ENCODE results near the gene DNASE1L2.
A peak's percentile ranks its signal among the peaks of the same experiment; 100 is the strongest.

DNASE1L2 gene

DNA sequence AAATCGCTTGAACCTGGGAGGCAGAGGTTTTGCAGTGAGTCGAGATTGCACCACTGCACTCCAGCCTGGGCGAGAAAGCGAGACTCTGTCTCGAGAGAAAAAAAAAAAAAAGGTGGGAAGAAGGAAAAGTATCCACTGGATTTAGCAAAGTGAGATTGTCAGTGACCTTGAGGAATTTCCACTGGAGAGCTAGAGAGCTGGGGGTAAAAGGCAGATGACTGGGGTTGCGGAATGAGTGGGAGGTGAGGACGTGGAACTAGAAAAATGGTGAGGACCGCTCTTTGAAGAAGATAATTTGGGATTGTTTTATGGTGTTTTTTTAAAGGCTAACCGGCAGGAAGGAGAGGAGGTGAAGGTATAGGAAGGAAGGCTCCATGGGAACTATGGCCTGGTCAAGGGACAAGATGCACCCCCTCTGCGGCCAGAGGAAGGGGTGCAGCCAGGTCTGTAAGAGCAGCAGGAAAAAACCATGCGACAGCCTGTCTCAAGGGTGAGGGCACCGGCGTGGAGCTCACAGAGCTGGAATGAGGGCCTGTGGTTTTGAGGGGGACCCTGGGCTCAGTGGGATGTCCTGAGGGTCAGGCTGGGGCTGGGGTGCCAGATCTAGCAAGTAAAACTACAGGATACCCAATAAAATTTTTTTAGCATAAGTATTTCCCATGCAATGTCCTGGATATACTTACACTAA, 31.7 kb upstream of the DNASE1L2 start:
- DNase-seq: no peak

DNA sequence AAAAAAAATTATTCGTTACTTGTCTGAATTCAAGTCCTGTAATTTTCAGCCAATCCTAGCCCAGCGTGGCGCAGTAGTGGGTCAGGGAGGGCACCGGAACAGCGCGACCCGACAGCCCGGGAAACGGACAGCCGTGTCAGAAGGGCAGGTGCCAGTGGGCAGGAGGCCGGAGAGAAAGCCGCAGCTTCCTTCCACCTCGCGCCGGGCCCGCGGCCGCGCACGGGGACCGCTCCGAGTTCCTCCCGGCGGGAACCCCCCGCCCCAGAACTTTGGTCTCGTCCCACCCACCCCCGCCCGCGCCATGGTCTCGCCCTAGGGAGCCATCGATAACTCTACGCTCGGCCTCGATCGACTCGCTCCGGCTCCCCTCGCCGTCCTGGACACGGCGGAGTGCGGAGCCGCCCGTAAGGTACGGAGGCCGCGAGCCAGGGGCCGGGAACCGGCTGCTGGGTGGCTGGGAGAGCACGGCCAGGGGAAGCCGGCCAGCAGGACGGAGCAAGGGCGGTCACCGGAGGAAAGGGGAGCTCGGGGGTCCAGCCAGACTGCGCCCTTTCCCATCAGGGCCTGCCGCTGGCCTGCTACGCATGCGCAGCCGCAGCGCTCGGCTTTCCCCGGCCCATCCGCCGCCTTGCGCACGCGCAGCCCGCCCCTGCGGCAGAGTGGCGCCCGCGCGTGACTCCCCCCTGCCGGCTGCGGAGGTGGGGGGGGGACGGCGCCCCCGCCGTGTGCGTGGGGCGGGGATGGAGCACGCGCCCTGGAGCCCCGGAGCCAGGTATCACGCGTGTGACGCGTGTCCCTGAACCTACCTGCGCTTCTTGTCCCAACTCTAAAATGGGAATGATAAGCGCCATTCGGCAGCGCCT, 30.9 kb upstream of the DNASE1L2 start, which contains the start of gene MLST8:
Gene MLST8, plus strand, starts transcription at position 351 of the 863 bp plus-strand sequence. CDS start 632 bp downstream, outside the sequence.
- peak; percentile 88 for DNase-seq

DNA sequence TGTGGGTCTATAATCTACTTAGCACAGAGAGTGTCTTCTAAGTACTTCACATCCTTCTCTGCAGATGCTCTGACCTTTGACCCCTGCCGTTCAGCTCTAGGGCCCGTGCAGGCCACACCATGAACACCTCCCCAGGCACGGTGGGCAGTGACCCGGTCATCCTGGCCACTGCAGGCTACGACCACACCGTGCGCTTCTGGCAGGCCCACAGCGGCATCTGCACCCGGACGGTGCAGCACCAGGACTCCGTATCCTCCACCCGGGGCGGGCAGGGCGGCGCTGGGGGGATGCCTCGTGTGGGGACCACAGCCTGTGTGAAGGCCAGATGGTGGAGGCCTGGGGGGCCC, 30.3 kb upstream of the DNASE1L2 start:
- no peak for DNase-seq

DNA sequence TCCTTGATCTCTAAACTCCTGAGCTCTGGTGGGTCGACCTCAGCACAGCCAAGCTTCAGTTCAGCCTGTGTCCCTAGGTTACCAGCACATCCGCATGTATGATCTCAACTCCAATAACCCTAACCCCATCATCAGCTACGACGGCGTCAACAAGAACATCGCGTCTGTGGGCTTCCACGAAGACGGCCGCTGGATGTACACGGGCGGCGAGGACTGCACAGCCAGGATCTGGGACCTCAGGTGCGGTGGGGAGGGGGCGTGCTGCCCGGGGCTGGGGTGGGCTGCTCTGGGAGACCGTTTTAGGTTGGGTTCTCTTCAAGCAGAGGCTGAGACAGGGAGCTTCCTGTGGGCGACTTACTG, 29.8 kb upstream of the DNASE1L2 start:
- no peak for DNase-seq

DNA sequence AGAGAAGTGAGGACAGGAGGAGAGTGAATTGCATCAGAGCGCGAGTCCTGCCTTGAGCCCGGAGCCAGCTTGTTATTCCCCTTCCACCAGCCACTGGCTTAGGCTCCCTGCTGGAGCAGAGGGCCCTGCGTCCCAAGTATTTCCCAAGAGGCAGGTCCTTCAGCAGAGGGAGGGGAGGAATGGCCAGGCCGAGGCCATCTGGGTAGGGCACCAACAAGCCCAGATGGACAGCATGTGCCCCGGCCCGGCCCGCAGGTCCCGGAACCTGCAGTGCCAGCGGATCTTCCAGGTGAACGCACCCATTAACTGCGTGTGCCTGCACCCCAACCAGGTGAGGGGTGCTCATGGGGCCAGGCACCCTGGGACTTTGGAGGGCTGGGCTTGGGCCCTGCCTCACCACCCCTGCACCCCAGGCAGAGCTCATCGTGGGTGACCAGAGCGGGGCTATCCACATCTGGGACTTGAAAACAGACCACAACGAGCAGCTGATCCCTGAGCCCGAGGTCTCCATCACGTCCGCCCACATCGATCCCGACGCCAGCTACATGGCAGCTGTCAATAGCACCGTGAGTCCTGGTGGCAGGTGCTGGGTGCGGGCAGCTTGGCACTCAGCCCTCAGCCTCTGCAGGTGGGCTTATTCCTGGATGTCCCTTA, 29.3 kb upstream of the DNASE1L2 start:
- no peak for DNase-seq

DNA sequence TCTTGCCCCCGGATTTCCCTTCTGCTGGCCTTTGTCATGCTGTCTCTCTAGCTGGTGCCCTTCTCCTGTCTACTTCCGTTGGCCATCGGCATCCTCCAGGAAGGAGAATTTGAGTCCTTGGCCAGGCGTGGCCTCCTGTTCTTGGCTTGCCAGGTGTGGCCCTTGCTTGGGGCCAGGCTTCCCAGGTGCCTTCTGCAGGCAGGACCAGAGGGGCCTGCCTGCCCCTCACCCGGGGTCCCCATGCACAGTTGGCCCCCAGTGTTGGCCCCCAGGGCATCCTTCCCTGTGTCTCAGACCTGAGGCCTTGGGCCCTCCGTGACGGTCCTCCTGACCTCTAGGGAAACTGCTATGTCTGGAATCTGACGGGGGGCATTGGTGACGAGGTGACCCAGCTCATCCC, 28.4 kb upstream of the DNASE1L2 start:
- DNase-seq: no peak

DNA sequence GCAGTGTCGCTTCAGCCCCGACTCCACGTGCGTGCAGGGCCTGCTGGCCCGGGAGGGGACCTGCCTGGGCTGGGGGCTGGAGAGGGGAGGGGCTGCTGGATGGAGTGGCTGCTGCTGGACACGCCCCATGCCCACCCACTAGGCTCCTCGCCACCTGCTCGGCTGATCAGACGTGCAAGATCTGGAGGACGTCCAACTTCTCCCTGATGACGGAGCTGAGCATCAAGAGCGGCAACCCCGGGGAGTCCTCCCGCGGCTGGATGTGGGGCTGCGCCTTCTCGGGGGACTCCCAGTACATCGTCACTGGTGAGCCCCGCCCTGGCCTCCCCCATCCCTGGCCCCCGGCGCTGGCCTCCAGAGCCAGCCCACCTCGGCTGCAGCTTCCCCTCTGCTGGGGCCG, 27.9 kb upstream of the DNASE1L2 start:
- DNase-seq: no peak

DNA sequence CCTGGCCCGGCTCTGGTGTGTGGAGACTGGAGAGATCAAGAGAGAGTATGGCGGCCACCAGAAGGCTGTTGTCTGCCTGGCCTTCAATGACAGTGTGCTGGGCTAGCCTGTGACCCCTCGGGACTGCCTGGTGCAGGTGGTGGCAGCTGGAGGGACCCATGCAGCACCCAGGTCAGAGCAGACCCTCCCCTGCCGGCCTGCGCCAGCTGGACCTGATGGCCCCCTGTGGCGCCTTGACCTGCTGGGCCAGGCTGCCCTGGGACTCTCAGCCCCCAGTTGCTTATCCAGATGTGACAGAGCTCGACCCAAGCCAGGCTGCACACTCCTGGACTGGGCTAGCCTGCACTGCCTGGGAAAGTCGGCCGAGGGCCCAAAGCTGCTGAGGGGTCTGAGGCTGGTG, 27.5 kb upstream of the DNASE1L2 start:
- no peak for DNase-seq

DNA sequence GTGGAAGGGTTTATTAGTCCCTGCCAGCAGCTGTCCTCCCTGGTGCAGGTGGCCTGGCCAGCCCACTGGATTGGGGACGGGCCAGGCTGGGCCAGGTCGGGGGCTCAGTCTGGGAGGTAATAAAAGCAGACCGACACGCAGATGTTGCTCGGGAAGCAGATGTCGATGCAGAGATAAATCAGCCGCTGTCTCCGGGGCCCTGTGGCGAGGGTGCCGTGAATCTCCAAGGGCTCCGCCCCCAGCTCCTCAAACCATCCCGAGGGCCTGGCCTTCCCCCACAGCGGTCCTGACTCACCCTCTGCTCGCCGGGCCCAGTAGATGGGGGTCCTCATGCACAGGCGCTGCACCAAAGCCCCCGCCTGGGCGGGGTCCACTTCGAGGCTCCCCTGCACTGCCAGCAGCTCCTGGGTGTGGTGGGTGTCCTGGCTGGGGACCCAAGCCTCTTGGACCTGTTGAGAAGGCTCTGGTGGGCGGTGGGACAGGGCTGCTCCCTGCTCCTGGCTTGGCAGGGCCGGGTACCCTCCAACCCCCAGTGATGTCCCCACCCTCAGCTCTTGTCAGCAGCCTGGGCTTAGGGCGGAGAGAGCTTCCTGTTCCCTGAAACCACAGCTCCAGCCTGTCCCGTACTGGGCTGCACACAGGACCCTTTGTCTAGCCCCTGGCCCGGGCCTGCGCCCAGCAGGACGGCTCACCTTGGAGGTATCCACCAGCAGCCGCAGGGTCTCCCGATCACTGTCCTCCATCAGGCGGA, 26.8 kb upstream of the DNASE1L2 start:
- no peak for DNase-seq

DNA sequence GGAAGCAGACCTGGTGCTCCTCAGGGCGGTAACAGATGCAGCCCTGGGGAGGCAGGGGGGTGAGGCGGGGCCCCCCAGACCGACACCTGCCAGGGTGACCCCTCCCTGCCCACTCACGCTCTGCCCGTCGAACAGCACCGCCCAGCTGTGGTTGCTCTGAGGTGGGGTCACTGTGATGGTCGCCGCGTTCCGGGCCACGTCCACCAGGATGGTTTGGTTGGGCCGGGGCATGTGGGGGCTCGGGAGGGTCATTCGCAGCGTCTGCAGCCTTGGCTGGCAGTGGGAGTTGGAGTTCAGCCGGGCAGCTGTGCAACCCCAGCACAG, 26.3 kb upstream of the DNASE1L2 start:
- DNase-seq: no peak

DNA sequence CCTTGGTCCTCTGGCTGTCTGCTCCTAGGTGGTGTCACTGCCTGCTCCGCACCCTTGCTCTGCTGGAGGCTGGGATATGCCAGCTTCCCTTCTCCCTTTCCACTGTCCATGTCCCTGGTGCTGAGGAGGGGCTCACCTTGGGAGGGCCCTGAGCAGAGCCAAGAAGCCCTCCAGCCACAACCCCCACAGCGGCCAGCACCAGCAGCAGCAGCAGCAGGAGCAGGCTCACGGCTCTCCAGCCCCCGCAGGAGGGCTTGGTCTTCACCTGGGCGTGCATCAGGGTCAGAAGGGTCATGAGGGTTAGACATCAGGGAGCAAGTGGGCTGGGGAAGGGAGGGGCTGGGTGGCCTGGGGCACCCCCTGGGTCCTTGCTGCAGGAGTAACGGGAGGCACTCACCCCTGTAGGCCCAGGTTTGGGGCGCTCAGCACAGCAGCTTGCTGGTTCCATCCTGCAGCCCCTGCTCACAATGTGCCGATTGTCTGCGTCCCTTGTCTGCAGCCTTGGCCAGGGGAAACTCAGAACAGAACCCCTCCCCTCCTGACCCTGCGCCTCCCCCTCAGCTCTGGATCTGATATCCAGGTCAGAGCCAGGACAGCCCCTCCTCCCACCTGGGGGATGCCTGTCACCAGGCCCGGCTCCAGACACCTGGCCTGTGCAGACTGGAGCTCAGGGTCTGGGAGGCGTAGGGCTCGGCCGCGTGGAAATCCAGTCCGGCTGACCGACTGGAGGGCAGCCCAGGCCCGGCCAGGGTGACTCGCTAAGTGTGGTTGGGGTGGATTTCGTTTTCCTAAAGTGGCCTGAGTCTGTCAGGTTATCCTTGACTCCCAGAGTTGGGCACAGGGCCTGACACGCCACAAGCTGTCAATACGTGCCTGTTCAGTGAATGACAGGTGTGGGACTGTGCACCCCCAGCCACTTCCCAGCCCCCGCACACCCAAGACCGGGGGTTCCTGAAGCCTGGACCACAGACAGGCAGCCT, 25.6 kb upstream of the DNASE1L2 start, which contains the start of gene BRICD5:
Gene BRICD5, minus strand, starts transcription at position 478 of the 980 bp plus-strand sequence. Its CDS starts 30 bp downstream, at position 448.
- DNase-seq: no peak

DNA sequence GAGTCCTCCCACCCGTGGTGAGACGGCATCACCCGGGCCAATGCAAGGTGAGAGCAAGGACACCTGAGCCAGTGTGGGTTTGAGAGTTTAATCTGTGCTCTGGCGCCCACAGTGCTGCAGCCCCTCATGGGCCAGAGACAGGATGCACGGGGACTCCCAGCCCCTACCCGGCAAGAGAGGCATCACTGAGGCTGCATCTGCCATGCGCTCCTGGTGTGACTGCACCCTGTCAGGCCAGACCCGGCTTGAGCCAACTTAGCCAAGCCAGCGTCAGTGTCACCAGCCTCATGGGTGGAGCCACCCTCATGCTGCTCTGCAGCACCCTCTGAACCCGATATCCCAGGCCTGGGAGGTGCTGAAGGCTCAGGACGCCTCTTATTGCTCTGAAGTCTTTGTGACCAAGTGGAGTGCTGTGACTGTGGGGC, 24.3 kb upstream of the DNASE1L2 start:
- DNase-seq: no peak

DNA sequence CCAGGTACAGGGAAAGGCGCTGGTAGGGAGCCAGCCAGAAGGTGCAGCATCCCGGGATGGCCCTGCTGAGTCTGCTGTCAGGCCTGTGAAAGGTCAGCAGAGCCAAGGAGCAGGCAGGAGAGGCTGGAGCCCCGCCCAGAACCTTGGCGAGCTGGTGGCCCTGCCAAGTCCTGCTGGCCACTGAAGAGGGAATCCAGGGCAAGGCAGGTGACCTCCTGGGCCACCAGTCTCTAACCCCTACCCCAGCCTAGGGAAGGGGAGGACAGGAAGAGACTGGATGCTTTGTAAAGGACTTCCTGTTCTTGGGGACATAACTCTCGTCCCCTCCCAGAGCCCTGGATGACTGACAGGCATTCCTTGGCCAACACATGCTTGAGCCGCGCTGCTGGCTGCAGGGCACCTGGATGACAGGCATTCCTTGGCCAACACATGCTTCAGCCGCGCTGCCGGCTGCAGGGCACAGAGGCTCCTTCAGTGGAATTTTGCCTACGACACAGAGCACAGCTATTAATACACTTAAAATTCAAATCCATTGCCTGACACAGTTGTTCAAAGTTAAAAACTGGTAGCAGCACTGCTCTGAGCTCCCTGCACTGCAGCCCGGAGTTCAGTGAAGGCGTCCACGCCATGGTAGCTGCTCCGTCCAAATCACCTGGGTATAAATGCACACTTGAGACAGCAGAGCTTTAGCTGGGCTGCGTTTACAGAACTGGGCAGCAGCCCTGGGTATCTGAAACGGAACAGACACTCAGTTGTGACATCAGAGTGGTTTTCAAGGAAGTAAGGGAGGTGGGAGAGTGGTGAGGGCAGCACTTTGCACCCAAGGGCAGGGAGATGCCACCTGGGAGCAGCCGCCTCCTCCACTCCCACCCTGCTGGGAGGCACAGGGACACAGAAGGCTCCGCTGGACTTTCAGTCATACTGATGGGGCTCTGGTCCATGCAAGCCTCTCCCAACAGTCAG, 23.6 kb upstream of the DNASE1L2 start:
- DNase-seq: no peak

DNA sequence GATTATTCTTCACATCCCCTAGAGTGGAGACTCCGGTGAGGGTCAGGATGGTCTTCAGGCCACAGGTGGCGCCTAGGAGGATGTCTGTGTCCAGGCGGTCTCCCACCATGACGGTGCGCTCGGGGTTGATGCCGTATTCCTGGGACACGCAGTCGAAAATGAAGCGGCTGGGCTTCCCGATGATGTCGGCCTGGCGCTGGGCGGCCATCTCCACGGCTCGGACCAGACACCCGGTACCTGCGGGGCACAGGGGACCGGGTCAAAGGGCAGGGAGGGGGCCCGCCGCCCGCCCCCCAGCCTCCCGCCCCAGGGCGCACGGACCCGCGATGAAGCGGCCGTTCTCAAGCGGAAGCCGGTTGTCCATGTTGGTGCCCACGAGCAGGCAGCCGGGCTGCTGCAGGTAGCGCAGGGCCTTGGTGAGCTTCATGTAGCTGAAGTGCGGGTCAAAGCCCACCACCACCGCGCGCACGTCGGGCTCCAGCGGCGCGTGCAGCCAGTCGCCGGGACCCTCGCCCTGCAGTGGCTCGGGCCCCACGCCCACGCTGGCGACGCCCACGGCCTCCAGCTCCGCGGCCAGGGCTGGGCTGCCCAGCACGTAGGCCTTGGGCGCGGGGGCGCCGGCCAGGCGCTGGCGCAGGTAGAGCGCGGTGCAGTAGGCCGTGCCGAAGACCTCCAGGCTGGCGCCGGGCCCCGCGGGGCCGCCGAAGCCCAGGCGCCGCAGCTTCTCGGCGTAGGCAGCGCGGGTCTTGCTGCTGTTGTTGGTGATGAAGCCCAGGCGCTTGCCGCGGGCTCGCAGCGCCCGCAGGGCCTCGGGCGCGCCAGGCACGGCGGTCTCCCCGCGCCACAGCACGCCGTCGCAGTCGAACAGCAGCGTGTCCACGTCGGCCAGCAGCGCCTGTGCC, 22.2 kb upstream of the DNASE1L2 start:
- no peak for DNase-seq

DNA sequence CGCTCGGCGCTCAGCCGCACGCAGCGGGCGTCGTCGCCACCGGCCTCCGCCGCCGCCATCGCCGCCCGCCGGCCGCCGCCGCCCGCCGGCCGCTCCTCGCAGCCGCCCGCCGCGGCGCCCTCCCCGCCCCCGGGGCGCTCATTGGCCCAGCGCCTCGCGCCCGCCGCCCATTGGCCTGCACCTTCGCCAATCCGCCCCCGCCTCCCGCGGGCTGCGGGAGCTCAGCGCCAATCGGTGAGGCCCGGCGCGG, 21.6 kb upstream of the DNASE1L2 start, which contains the start of gene PGP:
Gene PGP, minus strand, starts transcription at position 122 of the 250 bp plus-strand sequence. Its CDS starts 63 bp downstream, at position 59.
- no peak for DNase-seq

DNA sequence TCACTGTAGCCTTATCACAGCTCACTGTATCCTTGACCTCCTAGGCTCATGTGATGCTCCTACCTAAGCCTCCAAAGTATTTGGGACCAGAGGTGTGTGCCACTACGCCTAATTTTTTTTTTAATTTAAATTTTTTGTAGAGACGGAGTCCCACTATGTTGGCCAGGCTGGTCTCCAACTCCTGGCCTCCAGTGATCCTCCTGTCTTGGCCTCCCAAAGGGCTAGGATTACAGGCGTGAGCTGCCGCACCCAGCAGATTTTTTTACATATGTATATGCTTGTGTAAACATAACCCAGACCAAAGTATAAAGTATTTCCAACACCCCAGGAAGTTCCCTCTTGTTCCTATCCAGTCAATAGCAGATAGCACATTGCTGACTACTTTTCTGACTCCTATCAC, 19.9 kb upstream of the DNASE1L2 start:
- no peak for DNase-seq

DNA sequence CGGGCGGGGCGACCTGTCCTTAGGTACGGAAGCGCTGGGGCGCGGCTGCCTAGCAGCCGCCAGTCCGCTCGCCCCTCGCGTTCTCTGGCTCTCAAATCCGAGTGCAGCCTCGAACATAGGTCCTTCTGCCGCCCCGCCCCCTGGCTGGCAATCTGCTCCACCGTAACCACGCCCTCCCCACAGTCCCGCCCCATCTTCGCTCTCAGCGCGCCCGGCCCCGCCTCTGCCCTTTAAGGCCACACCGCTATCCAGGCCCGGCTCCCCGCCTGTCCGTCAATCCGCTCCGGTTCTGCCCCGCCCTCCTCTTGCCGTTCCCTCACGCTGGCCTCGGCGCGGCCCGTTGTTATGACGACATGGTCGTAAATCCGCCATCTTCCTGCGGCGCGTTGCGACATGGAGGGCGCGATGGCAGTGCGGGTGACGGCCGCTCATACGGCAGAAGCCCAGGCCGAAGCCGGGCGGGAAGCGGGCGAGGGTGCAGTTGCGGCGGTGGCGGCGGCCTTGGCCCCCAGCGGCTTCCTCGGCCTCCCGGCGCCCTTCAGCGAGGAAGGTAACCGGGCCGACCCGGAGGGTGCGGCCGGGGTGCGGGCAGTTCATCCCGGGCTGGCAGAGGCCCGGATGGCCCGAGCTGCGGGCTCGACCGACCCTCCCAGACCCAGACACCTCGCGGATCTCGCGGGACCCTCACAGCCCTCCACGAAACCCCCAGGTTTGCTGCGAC, 12.9 kb upstream of the DNASE1L2 start, which contains the start of gene E4F1:
Gene E4F1, plus strand, starts transcription at position 371 of the 721 bp plus-strand sequence. Its CDS starts 23 bp downstream, at position 394.
- DNase-seq: peak; percentile 100

DNA sequence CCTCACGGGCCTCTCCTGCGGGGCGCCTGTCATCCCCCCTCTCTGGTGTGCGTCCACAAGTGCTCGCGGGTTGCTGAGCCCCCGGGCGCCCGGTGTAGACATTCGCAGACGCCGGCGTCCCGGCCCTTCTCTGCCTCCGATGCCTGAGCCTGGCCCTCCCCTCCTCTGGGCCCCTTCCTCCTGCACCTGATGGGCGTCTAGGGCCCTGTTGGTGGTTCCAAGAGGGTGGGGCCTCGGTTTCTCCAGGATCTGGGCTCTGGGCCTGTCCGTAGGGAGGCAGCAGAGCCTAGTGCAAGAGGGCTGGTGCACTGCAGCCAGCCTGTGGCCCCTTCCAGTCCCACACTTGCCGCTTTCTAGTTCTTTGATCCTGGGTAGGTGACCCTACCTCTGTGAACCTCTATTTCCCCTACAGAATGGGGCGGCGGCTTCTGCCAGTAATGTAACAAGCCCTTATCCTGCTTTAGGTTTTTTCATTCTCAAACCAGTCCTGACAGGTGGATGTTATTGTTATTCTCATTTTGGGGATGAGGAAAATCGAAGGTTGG, 12.2 kb upstream of the DNASE1L2 start:
- peak; percentile 58 for DNase-seq
